ENCODE measurements around the gene KSR1.

- TF ChIP-seq POLR2A (IDR thresholded peaks at IDR 0.05): no peak
- no peak for TF ChIP-seq CTCF (IDR thresholded peaks at IDR 0.05)
Observed at GRCh38 chr17:27670791-27671590, 214.7 kb downstream of the KSR1 start.
